OCI-LY7 (cell line): ENCODE data around the gene CACNA2D4.

ENCODE experiments used
- CTCF ChIP-seq: fragments of 200-600 bp; sonication (generic); conservative IDR thresholded peaks from 2 replicates; pipeline ENCODE4 v1.5.1; 2014; ENCODE audit warnings: mild to moderate bottlenecking, antibody characterized with exemption, low read length, moderate library complexity, mixed read lengths
- EZH2phosphoT487 ChIP-seq: fragments of 200-600 bp; sonication (generic); IDR thresholded peaks from 2 replicates; pipeline ENCODE4 v1.6.1; 2018; ENCODE audit warnings: low read depth, borderline replicate concordance, mild to moderate bottlenecking, mixed run types, antibody characterized with exemption, low read length, moderate library complexity, mixed read lengths

GRCh38 chr12:1948883-1949282 is 30.4 kb upstream of the CACNA2D4 start:
- TF ChIP-seq CTCF = no peak
- TF ChIP-seq EZH2phosphoT487 = no peak
